Ovary (tissue), 9 donors: ENCODE results near the gene SIGLEC15. TPM values are rescaled to one million over a fixed set of nuclear protein-coding genes. Genes with fewer than 3 reads are reported as not detected.

Source experiments
- DNase-seq, 5 donors: peaks; one replicate each; pipeline ENCODE4 v3.0.0-alpha.2; 2019 to 2020
- H3K27ac ChIP-seq, 2 donors: fragments of 200-600 bp; one replicate each; pipeline versions ENCODE4 v1.5.1 to v1.8.0; 2019 to 2022
- H3K27me3 ChIP-seq: fragments of 200-600 bp; one replicate; pipeline ENCODE4 v1.8.0; 2022
- H3K36me3 ChIP-seq: fragments of 200-600 bp; sonication (generic); one replicate; pipeline ENCODE4 v1.5.1; 2019
- H3K4me1 ChIP-seq: one replicate; pipeline ENCODE4 v1.8.1; 2013; ENCODE audit warnings: mild to moderate bottlenecking, moderate library complexity; ENCODE audit not compliant: insufficient read depth
- H3K4me3 ChIP-seq: fragments of 200-600 bp; sonication (generic); one replicate; pipeline ENCODE4 v1.5.1; 2017
- H3K9me3 ChIP-seq, 2 donors: fragments of 200-600 bp in 1 of 2; sonication (generic) in 1 of 2; one replicate each; pipeline versions ENCODE4 v1.5.1 to v1.8.1; 2013 to 2019; ENCODE audit warnings: mild to moderate bottlenecking in 1 of 2, moderate library complexity in 1 of 2
- CTCF ChIP-seq, 3 donors: fragments of 450-650 bp in 2 of 3; fragments of 200-600 bp in 1 of 3; IDR thresholded peaks; one replicate each; pipeline versions ENCODE4 v1.5.1 to v1.8.0; 2016 to 2022; ENCODE audit warnings: antibody characterized with exemption in 3 of 3, mild to moderate bottlenecking in 1 of 3
- EP300 ChIP-seq: sonication (generic); formaldehyde crosslinking; IDR thresholded peaks from one replicate; pipeline ENCODE4 v1.6.1; 2017; ENCODE audit warnings: antibody characterized with exemption
- POLR2A ChIP-seq: fragments of 450-650 bp; IDR thresholded peaks from one replicate; pipeline ENCODE4 v1.6.1; 2017; ENCODE audit warnings: antibody characterized with exemption, mild to moderate bottlenecking, moderate library complexity
- WGBS, 3 donors: extraction: QIAGEN DNeasy Blood & Tissue Kit in 1 of 3; methylation state at CpG; one replicate each; pipeline versions ENCODE4 v1.1.5 to v1.1.7; 2013 to 2017; 5-methylcytosine and 5-hydroxymethylcytosine counted together
- intact Hi-C, 4 donors: fragments of 100-400 bp; cut with DNase I; formaldehyde crosslinking; loops; one replicate each; pipeline versions ENCODE4 v1.11.0 to v1.15.1; 2022 to 2023
- polyA plus RNA-seq, 2 donors: library from polyadenylated mRNA; stranded (reverse); fragments of 200-250 nt in 1 of 2; fragments of 350-450 nt in 1 of 2; fragmentation: Illumina TruSeq in 1 of 2; extraction: RNeasy Lipid Tissue Mini Kit (QIAGEN cat#74804) in 1 of 2; gene quantifications; one replicate each; pipeline ENCODE4 v1.2.3, GENCODE V29; 2013 to 2014
- total RNA-seq, 7 donors: library from RNA; depleted of rRNA in 2 of 7; stranded (reverse); fragments of >200 nt in 2 of 7; fragmentation: NEBNext Ultra II Directional in 3 of 7; extraction: Animal tissue kit (Norgen Biotek cat#: 25700) in 3 of 7; gene quantifications; one replicate each; pipeline versions ENCODE4 v1.1.0 to v1.2.4, GENCODE V29; 2016 to 2023
- donor health status: DM: no; HTN: no; CAD: no; lungs with moderate emphysema.
- donor health status: DM: no; HTN: no; CAD: no.
- donor health status: Bipolar disorder and iron deficiency.
- donor health status: DM: yes; HTN: yes; CAD: no.
- donor health status: DM: no; HTN: no; CAD: no.
- donor health status: DM: yes; HTN: yes; CAD: no.

The SIGLEC15 gene
- total and polyA plus RNA-seq, 9 donors, result 0.05 to 1.4 (median 0.21) TPM; not detected in 3

- Histone ChIP-seq H3K27me3 (no peaks in the 10 kb centered on the region), H3K9me3 (no peaks in the 10 kb centered on the region), H3K36me3 (no peaks in the 10 kb centered on the region), H3K4me1 (peaks cover 6% of the 10 kb centered on the region), H3K27ac (no peak overlapping the region), H3K4me3 (no peak overlapping the region)
- TF ChIP-seq EP300 (no peak), POLR2A (no peak), CTCF (IDR thresholded peaks at IDR 0.05) (no peak)
- intact Hi-C loops, result no loop called here
- WGBS, 3 donors, result 73 to 89% (median 83%) methylated on average over 5 of the region's 5 CpGs
- DNase-seq, result no peak
These were observed 8.4 kb downstream of the SIGLEC15 start for GRCh38 chr18:45833846-45834245.

GRCh38 chr18:45834306-45834705 is 8.8 kb downstream of the SIGLEC15 start:
- Histone ChIP-seq H3K9me3 (no peaks in the 10 kb centered on the region), H3K36me3 (no peaks in the 10 kb centered on the region), H3K4me1 (peaks cover 7% of the 10 kb centered on the region), H3K27me3 (no peaks in the 10 kb centered on the region), H3K27ac (no peak overlapping the region), H3K4me3 (no peak overlapping the region)
- 85 to 97% (median 95%) methylated on average over 1 of the region's 1 CpG for WGBS, 3 donors
- intact Hi-C loops, result no loop called here
- DNase-seq, result no peak
- TF ChIP-seq POLR2A, result no peak
- TF ChIP-seq CTCF (IDR thresholded peaks at IDR 0.05), result no peak
- no peak for TF ChIP-seq EP300

DNA sequence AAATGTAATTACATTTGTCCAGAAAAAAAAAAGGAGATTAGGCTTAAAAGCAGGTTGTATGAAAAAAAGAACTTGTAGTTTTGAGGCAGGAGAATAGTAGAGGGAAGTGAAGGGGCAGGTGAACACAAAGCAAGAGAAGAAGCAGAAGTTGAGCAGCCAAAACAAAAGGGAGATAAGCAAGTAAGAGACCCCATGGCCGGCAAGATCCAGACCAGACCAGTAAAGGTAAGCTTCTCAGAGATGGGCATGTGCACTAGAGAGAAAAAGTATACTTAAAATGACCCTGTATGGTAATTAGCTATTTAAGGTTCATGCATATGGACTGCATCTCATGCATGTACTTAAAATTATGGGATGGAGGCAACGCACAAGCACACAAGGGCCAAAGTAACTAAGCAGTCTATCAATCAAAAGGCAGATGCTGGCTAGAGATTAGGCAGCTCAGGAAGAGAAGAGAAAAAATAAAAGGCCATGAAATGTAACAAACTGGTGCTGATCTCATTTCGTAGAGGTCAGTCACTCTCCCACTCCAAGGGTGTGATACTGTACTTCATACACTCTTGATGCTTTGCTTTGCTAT is 9.7 kb downstream of the SIGLEC15 start:
- intact Hi-C loops, result no loop called here

GRCh38 chr18:45836242-45837205 is 11.0 kb downstream of the SIGLEC15 start:
- 64 to 73% (median 72%) methylated on average over 14 of the region's 14 CpGs for WGBS, 3 donors
- TF ChIP-seq CTCF (IDR thresholded peaks at IDR 0.05) (no peak), EP300 (no peak), POLR2A (no peak)
- DNase-seq, result no peak
- H3K9me3 ChIP-seq, result no peaks in the 10 kb centered on the region
- H3K36me3 ChIP-seq, result no peaks in the 10 kb centered on the region
- H3K27me3 ChIP-seq, result no peaks in the 10 kb centered on the region
- intact Hi-C loops, result no loop called here
- no peak overlapping the region for H3K27ac ChIP-seq
- H3K4me3 ChIP-seq, result no peak overlapping the region
- H3K4me1 ChIP-seq, result peaks cover 7% of the 10 kb centered on the region

More for the DNA sequence above, 9.7 kb downstream of the SIGLEC15 start:
- Histone ChIP-seq H3K36me3 (no peaks in the 10 kb centered on the region), H3K27me3 (no peaks in the 10 kb centered on the region), H3K4me3 (no peak overlapping the region), H3K4me1 (peaks cover 7% of the 10 kb centered on the region), H3K27ac (no peak overlapping the region), H3K9me3 (no peaks in the 10 kb centered on the region)
- TF ChIP-seq POLR2A (no peak), EP300 (no peak)
- DNase-seq, result no peak
- WGBS, 3 donors, result 65 to 79% (median 77%) methylated on average over 3 of the region's 3 CpGs
